GM12875 (cell line): ENCODE data around the gene GNL3.

ENCODE experiments used
- H3K4me3 ChIP-seq: one replicate; pipeline ENCODE4 v1.5.1; 2011; ENCODE audit warnings: low read depth, low read length, control low read depth
- TF ChIP-seq, protein P1 (sequence below): IDR thresholded peaks from 2 replicates; pipeline ENCODE4 v1.5.1; 2011; ENCODE audit warnings: low read depth, mild to moderate bottlenecking, control low read depth, inconsistent platforms, low read length, moderate library complexity, borderline replicate concordance; ENCODE audit not compliant: insufficient read depth

The GNL3 gene

DNA sequence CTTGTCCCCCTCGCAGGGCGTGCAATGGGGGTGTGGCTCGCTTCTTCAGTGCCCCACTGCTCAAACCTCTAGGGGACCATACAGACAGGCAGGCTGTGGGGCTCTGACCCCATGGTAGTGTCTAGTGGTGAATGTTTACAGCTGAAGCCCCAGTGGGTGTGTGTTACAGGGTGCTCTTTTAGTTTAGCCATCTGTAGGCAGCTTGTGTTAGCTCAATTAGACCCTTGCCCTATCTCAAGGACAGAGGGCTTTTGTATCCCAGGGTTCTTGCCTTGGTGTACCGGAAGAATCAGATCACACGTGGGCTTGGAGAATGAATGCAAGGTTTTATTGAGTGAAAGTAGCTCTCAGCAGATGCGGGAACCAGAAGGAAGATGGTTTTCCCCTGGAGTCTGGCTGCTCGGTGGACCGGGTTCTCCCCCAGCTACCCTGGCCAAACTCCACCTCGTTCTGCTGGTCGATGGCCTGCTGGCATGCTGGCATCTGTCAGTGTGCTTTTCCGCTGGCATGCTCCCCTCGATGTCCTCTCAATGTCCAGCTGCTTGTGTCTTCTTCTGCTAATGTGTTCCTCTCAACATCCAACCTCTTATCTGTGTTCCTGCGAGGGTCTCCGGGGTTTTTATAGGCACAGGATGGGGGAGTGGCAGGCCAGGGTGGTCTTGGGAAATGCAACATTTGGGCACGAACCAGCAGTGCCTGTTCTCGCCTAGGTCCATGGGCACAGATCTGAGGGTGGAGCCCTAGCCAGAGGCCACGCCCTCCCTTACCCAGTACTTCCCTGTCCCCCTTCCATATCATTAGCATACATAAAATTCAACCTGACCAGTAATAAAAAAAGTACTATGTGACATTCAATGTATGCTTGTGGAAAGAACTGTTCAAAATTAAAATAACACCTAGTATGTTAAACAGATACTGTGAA lies 26.7 kb downstream of the GNL3 start:
- TF ChIP-seq, protein P1, sequence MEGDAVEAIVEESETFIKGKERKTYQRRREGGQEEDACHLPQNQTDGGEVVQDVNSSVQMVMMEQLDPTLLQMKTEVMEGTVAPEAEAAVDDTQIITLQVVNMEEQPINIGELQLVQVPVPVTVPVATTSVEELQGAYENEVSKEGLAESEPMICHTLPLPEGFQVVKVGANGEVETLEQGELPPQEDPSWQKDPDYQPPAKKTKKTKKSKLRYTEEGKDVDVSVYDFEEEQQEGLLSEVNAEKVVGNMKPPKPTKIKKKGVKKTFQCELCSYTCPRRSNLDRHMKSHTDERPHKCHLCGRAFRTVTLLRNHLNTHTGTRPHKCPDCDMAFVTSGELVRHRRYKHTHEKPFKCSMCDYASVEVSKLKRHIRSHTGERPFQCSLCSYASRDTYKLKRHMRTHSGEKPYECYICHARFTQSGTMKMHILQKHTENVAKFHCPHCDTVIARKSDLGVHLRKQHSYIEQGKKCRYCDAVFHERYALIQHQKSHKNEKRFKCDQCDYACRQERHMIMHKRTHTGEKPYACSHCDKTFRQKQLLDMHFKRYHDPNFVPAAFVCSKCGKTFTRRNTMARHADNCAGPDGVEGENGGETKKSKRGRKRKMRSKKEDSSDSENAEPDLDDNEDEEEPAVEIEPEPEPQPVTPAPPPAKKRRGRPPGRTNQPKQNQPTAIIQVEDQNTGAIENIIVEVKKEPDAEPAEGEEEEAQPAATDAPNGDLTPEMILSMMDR: no peak
- no peak overlapping the region for H3K4me3 ChIP-seq

DNA sequence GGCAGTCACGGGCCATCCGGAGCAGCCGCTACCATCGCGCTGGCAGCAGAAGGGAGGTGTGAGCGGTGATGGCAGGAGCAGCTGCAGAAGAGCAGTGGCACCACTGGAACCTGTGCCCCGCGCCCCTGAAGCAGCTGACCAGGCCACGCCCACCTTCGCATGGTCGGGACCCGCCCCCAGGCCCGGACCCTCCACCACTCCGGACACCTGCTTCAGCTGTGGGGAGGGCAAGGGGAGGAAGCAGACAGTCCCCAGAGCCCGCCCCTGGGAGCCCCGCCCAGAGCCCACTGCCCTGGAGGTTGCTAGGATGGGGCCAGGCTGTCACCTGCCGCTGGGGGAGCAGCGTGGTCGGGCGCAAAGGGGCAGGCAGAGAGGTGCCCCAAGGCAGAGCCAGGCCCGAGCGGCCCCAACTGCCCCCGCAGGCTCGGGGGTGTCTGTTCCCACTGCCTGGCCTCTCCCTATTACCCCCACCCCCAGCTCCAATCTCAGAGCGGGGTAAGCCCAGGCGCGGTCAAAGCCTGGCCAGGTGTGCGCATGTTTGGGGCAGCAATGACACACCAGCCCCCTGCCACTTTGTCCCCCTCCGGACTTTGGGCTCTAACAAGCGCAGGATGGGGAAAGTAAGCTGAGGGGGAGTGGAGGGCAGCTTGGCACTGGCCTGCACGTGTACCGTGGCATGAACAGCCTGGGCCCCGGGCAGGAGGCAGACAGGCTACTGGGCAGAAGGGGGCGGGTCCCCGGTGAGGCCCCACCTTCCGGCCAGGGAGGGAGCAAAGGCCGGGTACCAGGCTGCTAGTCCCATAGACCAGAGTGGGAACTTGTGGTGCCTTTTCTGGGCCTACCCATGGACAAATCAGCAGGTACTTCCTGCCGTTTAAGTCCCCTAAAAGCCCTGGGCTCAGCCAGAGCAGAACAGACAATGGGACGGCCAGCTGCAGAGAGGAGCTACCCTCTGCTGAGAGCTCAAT lies 28.8 kb downstream of the GNL3 start:
- no peak overlapping the region for H3K4me3 ChIP-seq
- TF ChIP-seq, protein P1: no peak

DNA sequence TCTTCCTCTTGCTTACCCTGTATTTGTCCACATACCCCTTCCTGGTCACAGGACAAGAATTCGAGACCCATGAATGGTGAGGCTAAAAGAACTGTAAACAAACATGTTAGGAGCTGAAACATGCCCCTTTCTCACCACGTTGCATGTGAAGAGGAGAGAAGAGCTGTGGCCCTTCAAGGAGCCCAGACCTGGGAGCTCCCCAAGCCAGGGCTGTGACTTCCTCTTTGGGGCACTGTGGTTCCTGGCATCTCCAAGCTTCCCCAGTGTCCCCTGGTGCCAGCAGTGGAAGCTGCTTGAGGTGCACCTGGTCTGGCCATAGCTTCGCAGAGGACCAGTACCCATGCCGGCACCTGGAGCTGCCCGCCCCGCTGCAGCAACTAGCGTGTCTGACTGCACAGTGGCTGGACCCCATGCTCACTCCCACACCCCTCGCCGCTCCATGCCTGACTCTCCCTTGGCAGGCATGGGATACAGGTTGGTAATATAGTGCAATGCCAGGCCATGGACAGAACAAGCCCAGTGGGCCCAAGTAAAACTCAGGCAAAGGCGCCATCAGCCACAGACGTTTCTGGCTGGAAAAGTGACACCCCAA lies 30.0 kb downstream of the GNL3 start:
- no peak overlapping the region for H3K4me3 ChIP-seq
- TF ChIP-seq, protein P1: no peak

DNA sequence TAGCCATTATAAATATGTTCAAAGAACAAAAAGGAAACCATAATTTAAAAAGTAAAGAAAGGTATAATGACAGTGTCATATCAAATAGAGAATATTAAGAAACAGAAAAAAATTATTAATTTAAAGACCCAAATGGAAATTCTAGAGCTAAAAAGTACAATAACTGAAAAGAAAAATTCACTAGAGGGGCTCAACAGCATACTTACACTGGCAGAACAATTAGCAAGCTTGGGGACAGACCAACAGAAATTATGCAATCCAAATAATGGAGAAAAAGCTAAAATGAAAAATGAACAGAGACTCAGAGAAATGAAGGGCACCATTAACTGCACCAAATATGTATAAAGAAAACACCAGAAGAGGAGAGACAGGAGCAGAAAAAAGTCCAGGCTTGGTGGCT lies 33.8 kb downstream of the GNL3 start:
- no peak overlapping the region for H3K4me3 ChIP-seq
- TF ChIP-seq, protein P1: no peak

DNA sequence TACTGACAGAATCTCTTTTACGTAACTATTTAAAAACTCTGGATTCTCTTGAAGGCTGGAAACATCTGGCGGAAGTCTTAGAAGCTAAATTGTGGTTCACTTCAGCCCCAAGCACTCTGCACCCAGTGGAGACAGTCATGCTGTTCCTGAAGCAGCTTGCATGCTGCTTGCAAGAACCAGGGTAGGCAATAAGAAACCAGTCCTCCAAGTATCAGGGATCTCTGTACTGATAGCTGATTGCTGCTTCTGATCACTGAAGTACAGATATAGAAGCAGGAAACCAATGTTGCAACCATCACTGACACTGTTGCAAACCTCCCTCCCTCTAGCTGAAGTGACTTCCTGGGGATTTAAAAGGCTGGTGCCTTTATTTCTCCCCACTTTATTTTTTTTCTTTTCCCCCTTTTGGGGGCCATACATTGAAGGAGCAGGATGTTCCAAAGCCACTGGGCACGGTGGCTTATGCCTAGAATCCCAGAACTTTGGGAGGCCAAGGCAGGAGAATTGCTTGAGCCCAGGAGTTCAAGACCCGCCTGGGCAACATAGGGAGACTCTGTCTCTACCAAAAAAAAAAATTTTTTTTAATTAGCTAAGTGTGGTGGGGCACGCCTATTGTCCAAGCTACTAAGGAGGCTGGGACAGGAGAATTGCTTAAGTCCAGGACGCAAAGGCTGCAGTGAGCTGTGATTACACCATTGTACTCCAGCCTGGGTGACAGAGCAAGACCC lies 35.3 kb downstream of the GNL3 start:
- no peak overlapping the region for H3K4me3 ChIP-seq

DNA sequence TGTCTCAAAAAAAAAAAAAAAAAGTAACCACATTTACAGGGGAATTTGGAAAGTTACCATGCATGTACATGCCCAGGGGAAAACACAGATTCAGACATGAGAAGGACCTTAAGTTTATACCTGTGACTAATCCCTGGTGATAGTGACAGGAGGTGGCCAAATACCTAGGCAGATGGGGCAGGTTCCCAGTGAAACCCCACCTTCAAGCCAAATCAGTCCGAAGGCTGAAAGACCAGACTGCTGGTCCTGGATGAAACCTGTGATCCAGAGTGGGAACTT lies 35.8 kb downstream of the GNL3 start:
- no peak overlapping the region for H3K4me3 ChIP-seq

More for the DNA sequence above, 35.3 kb downstream of the GNL3 start:
- TF ChIP-seq, protein P1: no peak

More for the DNA sequence above, 35.8 kb downstream of the GNL3 start:
- TF ChIP-seq, protein P1: no peak
